Peyer's patch (tissue), 4 donors: ENCODE data around the gene HTRA2. TPM values are rescaled to one million over a fixed set of nuclear protein-coding genes. Genes with fewer than 3 reads are reported as not detected.

ENCODE experiments used
- DNase-seq, 3 donors: peaks; one replicate each; pipeline ENCODE4 v3.0.0-alpha.2; 2017 to 2019
- H3K27ac ChIP-seq, 4 donors: fragments of 200-600 bp; sonication (generic); one replicate each; pipeline ENCODE4 v1.5.1; 2016 to 2019
- H3K27me3 ChIP-seq, 2 donors: fragments of 200-600 bp; sonication (generic); one replicate each; pipeline ENCODE4 v1.5.1; 2019
- H3K36me3 ChIP-seq, 3 donors: fragments of 200-600 bp; sonication (generic); one replicate each; pipeline ENCODE4 v1.5.1; 2016 to 2019
- H3K4me1 ChIP-seq, 4 donors: fragments of 200-600 bp; sonication (generic); one replicate each; pipeline ENCODE4 v1.5.1; 2016 to 2019
- H3K4me3 ChIP-seq, 4 donors: fragments of 200-600 bp; sonication (generic); 1 replicate in 3 of 4; 2 replicates in 1 of 4; pipeline ENCODE4 v1.5.1; 2016 to 2019; ENCODE audit warnings: mild to moderate bottlenecking in 1 of 4
- H3K9me3 ChIP-seq, 4 donors: fragments of 200-600 bp; sonication (generic); one replicate each; pipeline ENCODE4 v1.5.1; 2016 to 2019; ENCODE audit warnings: mild to moderate bottlenecking in 1 of 4
- CTCF ChIP-seq, 6 experiments: fragments of 450-650 bp in 4 of 6; fragments of 200-600 bp in 2 of 6; sonication (generic) in 1 of 6; IDR thresholded peaks; one replicate each; pipeline ENCODE4 v1.5.1; 2017 to 2019; ENCODE audit warnings: antibody characterized with exemption in 6 of 6, mild to moderate bottlenecking in 3 of 6, moderate library complexity in 1 of 6
- POLR2A ChIP-seq, 2 donors: fragments of 450-650 bp; IDR thresholded peaks; one replicate each; pipeline ENCODE4 v1.5.1; 2017; ENCODE audit warnings: antibody characterized with exemption in 2 of 2, mild to moderate bottlenecking in 2 of 2, moderate library complexity in 2 of 2
- total RNA-seq, 4 donors: library from RNA; depleted of rRNA; stranded (reverse); fragments of >200 nt; gene quantifications; one replicate each; pipeline ENCODE4 v1.1.0, GENCODE V29; 2016

HTRA2 gene
- total RNA-seq, 4 donors from 2014 or later: 20.6 to 25.5 (median 24.2) TPM

DNA sequence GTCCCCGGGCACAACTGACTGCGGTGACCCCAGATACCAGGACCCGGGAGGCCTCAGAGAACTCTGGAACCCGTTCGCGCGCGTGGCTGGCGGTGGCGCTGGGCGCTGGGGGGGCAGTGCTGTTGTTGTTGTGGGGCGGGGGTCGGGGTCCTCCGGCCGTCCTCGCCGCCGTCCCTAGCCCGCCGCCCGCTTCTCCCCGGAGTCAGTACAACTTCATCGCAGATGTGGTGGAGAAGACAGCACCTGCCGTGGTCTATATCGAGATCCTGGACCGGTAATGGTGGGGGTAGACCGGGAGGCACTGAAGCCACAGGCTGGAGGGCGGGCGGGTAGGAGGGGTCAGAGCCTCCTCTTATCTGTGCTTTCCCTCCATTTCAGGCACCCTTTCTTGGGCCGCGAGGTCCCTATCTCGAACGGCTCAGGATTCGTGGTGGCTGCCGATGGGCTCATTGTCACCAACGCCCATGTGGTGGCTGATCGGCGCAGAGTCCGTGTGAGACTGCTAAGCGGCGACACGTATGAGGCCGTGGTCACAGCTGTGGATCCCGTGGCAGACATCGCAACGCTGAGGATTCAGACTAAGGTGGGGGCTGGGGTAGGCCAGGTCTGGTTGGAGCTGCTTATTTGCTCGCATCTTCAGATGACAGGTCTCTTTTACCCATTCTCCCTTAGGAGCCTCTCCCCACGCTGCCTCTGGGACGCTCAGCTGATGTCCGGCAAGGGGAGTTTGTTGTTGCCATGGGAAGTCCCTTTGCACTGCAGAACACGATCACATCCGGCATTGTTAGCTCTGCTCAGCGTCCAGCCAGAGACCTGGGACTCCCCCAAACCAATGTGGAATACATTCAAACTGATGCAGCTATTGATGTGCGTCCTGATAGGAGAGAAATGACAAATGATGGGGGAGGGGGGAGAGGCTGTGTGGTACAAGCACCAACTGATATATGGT lies 780 bp downstream of the HTRA2 start:
- Histone ChIP-seq H3K27me3 (no peaks in the 10 kb centered on the region), H3K36me3 (peaks cover 0 to 30% (median 0%) of the 10 kb centered on the region in 3 donors), H3K4me3 (peak overlapping the region; percentile 58 to 92 (median 76)), H3K27ac (peak overlapping the region; percentile 77 to 94 (median 92)), H3K4me1 (peaks cover 0 to 22% (median 11%) of the 10 kb centered on the region in 4 donors), H3K9me3 (no peaks in the 10 kb centered on the region)
- TF ChIP-seq CTCF (IDR thresholded peaks at IDR 0.05): no peak
- peak; percentile 54 to 78 (median 70) for DNase-seq

DNA sequence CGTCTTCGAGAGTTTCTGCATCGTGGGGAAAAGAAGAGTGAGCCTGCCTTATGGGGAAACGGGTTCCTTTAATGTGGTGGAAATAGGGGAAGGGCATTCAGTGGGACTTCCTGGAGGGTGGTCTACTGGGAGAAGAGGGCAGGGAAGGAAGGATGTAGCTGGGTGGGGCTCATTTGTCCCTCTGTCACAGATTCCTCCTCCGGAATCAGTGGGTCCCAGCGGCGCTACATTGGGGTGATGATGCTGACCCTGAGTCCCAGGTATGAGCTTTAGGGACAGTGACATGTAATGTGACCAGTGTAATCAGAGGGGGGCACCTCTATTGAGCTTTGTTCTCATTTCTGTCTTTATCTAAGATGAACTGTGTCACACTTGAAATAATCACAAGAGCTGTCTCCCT lies 1.9 kb downstream of the HTRA2 start:
- no peaks in the 10 kb centered on the region for H3K27me3 ChIP-seq
- H3K4me1 ChIP-seq: peaks cover 0 to 22% (median 11%) of the 10 kb centered on the region in 4 donors
- peaks cover 0 to 26% (median 0%) of the 10 kb centered on the region in 3 donors for H3K36me3 ChIP-seq
- TF ChIP-seq POLR2A (IDR thresholded peaks at IDR 0.05): no peak
- TF ChIP-seq CTCF (IDR thresholded peaks at IDR 0.05): no peak
- H3K27ac ChIP-seq: no peak overlapping the region
- DNase-seq: no peak
- H3K9me3 ChIP-seq: no peaks in the 10 kb centered on the region
- H3K4me3 ChIP-seq: no peak overlapping the region

- H3K9me3 ChIP-seq: no peaks in the 10 kb centered on the region
- peaks cover 0 to 22% (median 11%) of the 10 kb centered on the region in 4 donors for H3K4me1 ChIP-seq
- TF ChIP-seq POLR2A (IDR thresholded peaks at IDR 0.05) (no peak), CTCF (IDR thresholded peaks at IDR 0.05) (peak in 3 of 6 experiments; percentile 56 to 76 (median 60))
- H3K27me3 ChIP-seq: no peaks in the 10 kb centered on the region
- H3K4me3 ChIP-seq: no peak overlapping the region
- H3K27ac ChIP-seq: no peak overlapping the region
- peaks cover 0 to 20% (median 0%) of the 10 kb centered on the region in 3 donors for H3K36me3 ChIP-seq
- no peak for DNase-seq
Measured at GRCh38 chr2:74532222-74532621, 2.5 kb downstream of the HTRA2 start.

- TF ChIP-seq CTCF (IDR thresholded peaks at IDR 0.05) (no peak), POLR2A (IDR thresholded peaks at IDR 0.05) (no peak)
- H3K9me3 ChIP-seq: no peaks in the 10 kb centered on the region
- H3K36me3 ChIP-seq: peaks cover 0 to 11% (median 0%) of the 10 kb centered on the region in 3 donors
- no peak overlapping the region for H3K4me3 ChIP-seq
- no peaks in the 10 kb centered on the region for H3K27me3 ChIP-seq
- H3K27ac ChIP-seq: no peak overlapping the region
- H3K4me1 ChIP-seq: peaks cover 0 to 16% (median 9%) of the 10 kb centered on the region in 4 donors
- no peak for DNase-seq
Measured at GRCh38 chr2:74533464-74533863, 3.7 kb downstream of the HTRA2 start.

- DNase-seq: no peak
Measured at GRCh38 chr2:74534411-74534810, 4.7 kb downstream of the HTRA2 start.

More at GRCh38 chr2:74534411-74534810, 4.7 kb downstream of the HTRA2 start:
- Histone ChIP-seq H3K27ac (no peak overlapping the region), H3K27me3 (no peaks in the 10 kb centered on the region), H3K4me3 (no peak overlapping the region), H3K36me3 (peaks cover 0 to 11% (median 0%) of the 10 kb centered on the region in 3 donors), H3K4me1 (peaks cover 0 to 11% (median 8%) of the 10 kb centered on the region in 4 donors), H3K9me3 (no peaks in the 10 kb centered on the region)
- TF ChIP-seq CTCF (IDR thresholded peaks at IDR 0.05) (no peak), POLR2A (IDR thresholded peaks at IDR 0.05) (no peak)
